Effector memory CD4-positive, alpha-beta T cell (primary cell): ENCODE measurements around the gene NUDT12.

Experiments used
- DNase-seq, 3 donors: peaks; one replicate each; pipeline ENCODE4 v3.0.0-alpha.2; 2020
- H3K27ac ChIP-seq: 2 replicates; pipeline ENCODE4 v1.7.0; 2013; ENCODE audit warnings: mild to moderate bottlenecking, low read length, moderate library complexity; ENCODE audit not compliant: insufficient read depth, poor library complexity, severe bottlenecking
- H3K27me3 ChIP-seq: replicated peaks from 2 replicates; pipeline ENCODE4 v1.7.0; 2013; ENCODE audit warnings: mild to moderate bottlenecking, low read length; ENCODE audit not compliant: insufficient read depth, control insufficient read depth, poor library complexity, severe bottlenecking
- H3K36me3 ChIP-seq: 2 replicates; pipeline ENCODE4 v1.7.0; 2013; ENCODE audit warnings: mild to moderate bottlenecking, low read length, moderate library complexity; ENCODE audit not compliant: control insufficient read depth, insufficient read depth
- H3K4me1 ChIP-seq: 2 replicates; pipeline ENCODE4 v1.7.0; 2013; ENCODE audit warnings: low read length, mild to moderate bottlenecking; ENCODE audit not compliant: control insufficient read depth, insufficient read depth, poor library complexity, severe bottlenecking
- H3K4me3 ChIP-seq: 2 replicates; pipeline ENCODE4 v1.7.0; 2013; ENCODE audit warnings: low read length, low read depth, mild to moderate bottlenecking; ENCODE audit not compliant: insufficient read depth, poor library complexity, severe bottlenecking
- H3K9me3 ChIP-seq: 2 replicates; pipeline ENCODE4 v1.7.0; 2013; ENCODE audit warnings: mild to moderate bottlenecking, low read length, moderate library complexity; ENCODE audit not compliant: control insufficient read depth

Gene NUDT12

DNA sequence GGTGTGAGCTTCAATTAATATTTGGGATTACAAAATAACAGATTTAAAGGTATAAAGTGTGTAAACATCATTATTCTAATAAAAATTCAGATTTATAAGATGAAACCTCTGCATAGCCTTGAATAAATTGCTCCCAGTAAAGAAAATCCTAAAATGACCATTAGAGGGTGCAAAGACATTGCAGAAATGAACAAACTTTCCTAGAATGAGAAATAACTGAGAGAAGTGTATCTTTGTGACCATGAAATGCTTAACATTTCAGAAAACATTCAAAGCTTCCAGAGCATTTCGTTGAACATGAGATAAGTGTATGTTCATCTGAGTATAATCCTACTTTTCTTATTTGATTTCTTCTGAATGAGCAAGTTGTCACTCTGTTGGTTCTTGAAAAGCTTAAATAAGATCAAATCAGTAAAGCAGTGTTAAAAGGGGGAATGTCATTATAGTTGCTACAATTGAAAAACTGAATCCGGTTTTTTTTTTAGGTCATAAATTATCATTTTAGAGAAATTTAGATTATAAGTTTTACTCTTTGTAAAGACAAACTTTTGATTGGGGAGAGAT lies 24.7 kb upstream of the NUDT12 start:
- no peaks in the 10 kb centered on the region for H3K36me3 ChIP-seq
- no peak overlapping the region for H3K4me3 ChIP-seq
- no peak overlapping the region for H3K27ac ChIP-seq
- no peaks in the 10 kb centered on the region for H3K4me1 ChIP-seq
- no peaks in the 10 kb centered on the region for H3K9me3 ChIP-seq
- H3K27me3 ChIP-seq = no peaks in the 10 kb centered on the region
- DNase-seq = no peak

DNA sequence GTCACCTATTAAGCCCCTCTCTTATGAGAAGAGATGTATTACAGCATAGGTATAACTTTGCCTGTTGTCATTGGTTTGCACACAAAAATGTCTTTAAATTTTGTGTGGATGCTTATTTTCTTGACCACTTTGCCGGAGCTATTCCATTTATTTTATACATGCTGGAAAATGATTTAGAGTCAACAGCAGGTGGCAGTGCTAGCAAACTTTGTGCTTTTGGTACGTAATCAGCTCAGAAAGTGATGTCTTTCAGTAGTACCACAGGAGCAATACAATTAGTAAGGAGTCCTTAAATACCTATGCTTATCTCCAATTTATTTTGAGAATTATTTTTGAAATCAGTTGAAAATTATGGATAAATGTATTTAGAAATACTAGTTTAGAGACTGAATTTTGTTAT lies 19.8 kb upstream of the NUDT12 start:
- DNase-seq = no peak
- no peak overlapping the region for H3K4me3 ChIP-seq
- no peak overlapping the region for H3K27ac ChIP-seq
- H3K36me3 ChIP-seq = no peaks in the 10 kb centered on the region
- no peaks in the 10 kb centered on the region for H3K27me3 ChIP-seq
- no peaks in the 10 kb centered on the region for H3K4me1 ChIP-seq
- no peaks in the 10 kb centered on the region for H3K9me3 ChIP-seq

DNA sequence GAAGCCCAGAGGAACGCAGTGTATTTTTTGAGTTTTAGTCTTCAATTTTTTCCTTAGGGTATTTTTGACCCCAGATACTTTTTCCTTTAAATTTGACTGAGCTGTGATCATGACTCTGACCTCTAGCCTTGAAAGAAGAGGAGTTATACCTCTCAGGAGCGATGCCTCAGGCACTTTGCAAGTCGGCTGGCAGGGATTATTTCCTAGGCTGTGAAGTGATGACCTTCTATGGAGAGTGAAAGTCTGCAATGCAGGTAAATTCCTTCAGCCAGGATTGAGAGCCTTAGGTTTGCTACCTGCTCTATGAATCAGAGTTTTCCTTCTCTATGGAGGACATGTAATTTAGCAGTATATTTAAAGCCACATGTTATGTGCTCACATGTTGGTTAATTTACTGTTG lies 10.8 kb upstream of the NUDT12 start:
- Histone ChIP-seq H3K4me1 (no peaks in the 10 kb centered on the region), H3K27ac (no peak overlapping the region)
- DNase-seq = no peak

DNA sequence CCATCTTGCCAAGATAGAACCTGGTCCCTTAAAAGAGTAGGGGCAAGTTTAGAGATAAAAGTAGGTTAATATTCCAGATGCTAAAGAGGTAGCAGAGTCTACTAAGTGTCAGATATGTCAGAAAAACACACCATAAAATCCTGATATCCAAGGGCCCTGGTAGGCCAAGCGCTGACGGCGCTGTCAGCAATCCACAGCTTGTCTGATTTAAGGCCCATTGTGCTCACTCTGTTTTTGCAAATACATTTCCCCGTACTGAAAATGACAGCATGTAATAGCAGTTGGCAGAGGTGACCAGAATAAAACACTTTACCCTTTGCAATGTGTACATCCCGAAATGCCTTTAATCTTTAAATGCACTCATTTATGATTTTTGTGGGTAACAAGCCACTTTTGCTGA lies 9.9 kb upstream of the NUDT12 start:
- Histone ChIP-seq H3K27ac (no peak overlapping the region), H3K9me3 (no peaks in the 10 kb centered on the region), H3K36me3 (no peaks in the 10 kb centered on the region), H3K4me3 (no peak overlapping the region), H3K27me3 (no peaks in the 10 kb centered on the region), H3K4me1 (no peaks in the 10 kb centered on the region)
- no peak for DNase-seq

More for the DNA sequence above, 10.8 kb upstream of the NUDT12 start:
- Histone ChIP-seq H3K36me3 (no peaks in the 10 kb centered on the region), H3K9me3 (no peaks in the 10 kb centered on the region), H3K27me3 (no peaks in the 10 kb centered on the region), H3K4me3 (no peak overlapping the region)

DNA sequence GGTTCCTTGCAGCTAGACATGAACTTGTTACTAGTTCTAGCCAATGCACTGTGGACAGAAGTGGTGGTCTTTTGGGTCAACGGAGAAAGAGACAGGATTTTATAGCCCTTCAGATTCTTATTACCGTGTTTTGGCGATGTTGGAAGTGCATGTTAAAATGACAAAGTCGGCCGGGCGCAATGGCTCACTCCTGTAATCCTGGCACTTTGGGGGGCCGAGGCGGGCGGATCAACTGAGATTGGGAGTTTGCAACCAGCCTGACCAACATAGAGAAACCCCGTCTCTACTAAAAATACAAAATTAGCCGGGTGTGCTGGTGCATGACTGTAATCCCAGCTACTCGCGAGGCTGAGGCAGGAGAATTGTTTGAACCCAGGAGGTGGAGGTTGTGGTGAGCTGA lies 9.1 kb upstream of the NUDT12 start:
- Histone ChIP-seq H3K36me3 (no peaks in the 10 kb centered on the region), H3K27ac (no peak overlapping the region), H3K4me3 (no peak overlapping the region), H3K27me3 (no peaks in the 10 kb centered on the region), H3K4me1 (no peaks in the 10 kb centered on the region), H3K9me3 (no peaks in the 10 kb centered on the region)
- no peak for DNase-seq

DNA sequence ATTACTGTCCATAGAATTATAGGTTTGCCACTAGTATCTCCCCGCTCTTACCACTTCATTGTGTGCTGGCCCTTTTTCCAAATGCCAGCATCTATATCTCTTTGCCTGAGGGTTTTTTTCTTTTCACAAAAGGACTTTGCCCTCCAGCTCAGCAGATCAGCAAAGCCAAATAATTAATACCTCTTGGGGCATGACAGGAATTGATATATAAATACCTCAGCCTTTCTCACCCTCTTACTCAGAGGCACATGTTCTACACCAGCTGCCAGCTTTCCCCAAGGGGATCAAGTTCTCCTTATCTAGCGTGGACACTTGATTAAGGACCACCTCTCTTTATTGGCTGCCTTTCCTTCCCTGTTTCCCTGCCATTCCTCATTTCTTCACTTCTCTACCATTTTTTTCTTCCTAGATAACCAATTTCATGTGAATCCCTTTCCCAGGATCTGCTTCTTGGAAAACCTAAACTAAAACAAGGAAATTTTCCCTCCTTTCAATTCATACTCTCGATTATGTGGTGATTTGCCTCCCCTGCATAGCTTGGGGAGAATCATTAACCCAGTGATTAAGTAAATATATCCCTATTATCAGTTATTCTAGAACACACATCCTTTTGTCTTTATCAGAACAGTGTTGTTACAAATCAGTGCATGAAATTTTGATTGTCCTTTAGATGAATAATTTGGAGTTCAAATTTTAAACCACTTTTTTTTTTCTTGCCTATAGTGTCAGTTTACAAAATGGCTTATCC lies 6.9 kb upstream of the NUDT12 start:
- no peak for DNase-seq
- Histone ChIP-seq H3K4me3 (no peak overlapping the region), H3K27ac (no peak overlapping the region), H3K36me3 (no peaks in the 10 kb centered on the region), H3K27me3 (no peaks in the 10 kb centered on the region), H3K9me3 (no peaks in the 10 kb centered on the region), H3K4me1 (no peaks in the 10 kb centered on the region)

DNA sequence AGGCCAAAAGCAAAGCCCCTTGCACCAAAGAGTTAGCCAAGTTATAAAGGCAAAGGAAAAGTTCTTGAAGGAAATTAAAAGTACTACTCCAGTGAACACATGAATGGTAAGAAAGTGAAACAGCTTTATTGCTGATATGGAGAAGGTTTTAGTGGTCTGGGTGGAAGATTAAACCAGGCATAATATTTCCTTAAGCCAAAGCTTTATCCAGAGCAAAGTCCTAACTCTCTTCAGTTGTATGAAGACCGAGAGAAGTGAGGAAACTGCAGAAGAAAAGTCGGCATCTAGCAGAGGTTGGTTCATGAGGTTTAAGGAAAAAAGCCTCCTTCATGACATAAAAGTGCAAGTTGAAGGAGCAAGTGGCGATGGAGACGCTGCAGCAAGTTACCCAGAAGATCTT lies 3.1 kb upstream of the NUDT12 start:
- H3K27me3 ChIP-seq = no peaks in the 10 kb centered on the region
- no peaks in the 10 kb centered on the region for H3K9me3 ChIP-seq
- no peak overlapping the region for H3K27ac ChIP-seq
- H3K4me3 ChIP-seq = no peak overlapping the region
- H3K36me3 ChIP-seq = no peaks in the 10 kb centered on the region
- DNase-seq = no peak
- H3K4me1 ChIP-seq = no peaks in the 10 kb centered on the region

DNA sequence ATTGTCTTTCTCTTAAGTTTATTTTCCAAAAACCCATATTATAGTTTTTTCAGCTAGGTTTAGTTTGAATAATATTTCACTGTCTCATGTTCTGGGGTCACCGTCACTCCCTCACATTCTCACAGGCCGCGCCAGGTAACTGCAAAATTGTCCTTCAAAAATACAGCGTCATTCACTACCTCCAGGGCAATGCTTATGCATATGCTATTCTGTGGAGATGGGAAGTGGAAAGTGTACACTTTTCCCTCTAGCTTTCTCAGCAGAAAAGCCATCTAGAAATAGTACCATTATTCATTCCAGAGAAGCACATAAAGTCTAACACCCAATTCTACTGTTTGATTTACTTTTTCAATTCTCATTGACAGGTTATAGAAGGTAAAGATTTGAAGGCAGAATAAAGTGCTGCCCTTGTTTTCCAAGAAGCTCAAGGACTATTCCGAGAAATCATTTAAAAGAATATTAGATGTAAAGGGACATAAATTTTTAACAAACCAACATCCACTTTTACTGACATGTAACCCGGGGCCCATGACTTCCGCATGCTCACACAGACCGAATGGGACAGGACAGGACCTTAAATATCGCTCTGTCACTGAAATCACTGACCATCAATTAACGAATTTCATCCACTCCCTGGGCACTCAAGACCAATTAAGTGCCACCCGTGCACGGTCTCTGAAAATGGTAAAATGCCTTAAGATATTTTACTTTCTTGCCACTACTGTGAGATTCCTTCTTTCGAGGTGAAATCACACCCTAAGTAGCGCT lies 720 bp downstream of the NUDT12 start:
- no peaks in the 10 kb centered on the region for H3K9me3 ChIP-seq
- peak overlapping the region; percentile 52 for H3K4me3 ChIP-seq
- no peaks in the 10 kb centered on the region for H3K4me1 ChIP-seq
- no peaks in the 10 kb centered on the region for H3K36me3 ChIP-seq
- no peaks in the 10 kb centered on the region for H3K27me3 ChIP-seq
- no peak for DNase-seq
- H3K27ac ChIP-seq = peak overlapping the region; percentile 4

DNA sequence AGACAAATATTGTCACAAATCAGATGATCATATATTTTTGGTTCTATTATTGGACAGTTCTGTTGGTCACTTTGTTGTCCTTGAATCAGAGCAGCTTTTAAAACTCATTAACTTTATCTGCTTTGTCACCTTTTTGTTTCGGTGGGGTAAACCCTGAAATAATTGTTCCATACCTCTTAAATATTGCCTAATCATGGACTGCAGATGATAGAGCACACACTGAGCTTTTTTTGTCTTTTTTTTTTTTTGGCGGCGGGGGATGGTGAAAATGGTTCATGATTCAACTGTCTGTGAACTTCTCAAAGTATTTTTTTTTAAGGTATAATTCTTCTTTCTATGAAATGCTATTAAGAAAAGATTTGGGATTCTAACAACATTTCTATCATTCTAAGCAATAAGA lies 1.8 kb downstream of the NUDT12 start:
- Histone ChIP-seq H3K36me3 (no peaks in the 10 kb centered on the region), H3K27ac (no peak overlapping the region), H3K27me3 (no peaks in the 10 kb centered on the region), H3K9me3 (no peaks in the 10 kb centered on the region), H3K4me3 (no peak overlapping the region), H3K4me1 (no peaks in the 10 kb centered on the region)
- DNase-seq = no peak

DNA sequence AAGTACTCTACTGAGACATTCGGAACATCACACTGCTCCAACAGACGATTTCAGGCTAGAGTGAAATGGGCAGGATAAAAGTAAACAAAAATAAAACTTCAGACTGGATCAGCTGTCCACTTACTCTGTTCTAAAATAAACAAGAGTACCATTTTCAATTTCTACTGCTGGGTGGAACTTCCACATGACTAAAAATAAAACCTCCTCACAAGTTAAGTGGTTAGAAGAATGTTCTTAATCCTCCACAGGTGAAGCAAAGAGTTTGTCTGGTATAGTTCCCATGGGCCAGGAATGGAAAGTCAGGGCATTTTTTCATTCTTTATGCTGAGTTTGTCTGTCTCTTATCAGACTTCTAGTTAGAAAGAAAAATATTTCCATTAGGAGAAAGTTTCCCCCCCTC lies 15.7 kb downstream of the NUDT12 start:
- H3K27ac ChIP-seq = no peak overlapping the region
- no peak overlapping the region for H3K4me3 ChIP-seq
- no peaks in the 10 kb centered on the region for H3K36me3 ChIP-seq
- H3K27me3 ChIP-seq = no peaks in the 10 kb centered on the region
- DNase-seq = no peak
- H3K4me1 ChIP-seq = no peaks in the 10 kb centered on the region
- H3K9me3 ChIP-seq = no peaks in the 10 kb centered on the region
